HG02571 (cell line): ENCODE results near the gene USP6NL.
A peak's percentile ranks its signal among the peaks of the same experiment; 100 is the strongest.

Experiments
- ATAC-seq: cut with Tn5 transposase; IDR thresholded peaks from one replicate; pipeline ENCODE4 v1.9.1; 2021; ENCODE audit warnings: mild to moderate bottlenecking, moderate library complexity; ENCODE audit not compliant: unreplicated experiment

Gene USP6NL

DNA sequence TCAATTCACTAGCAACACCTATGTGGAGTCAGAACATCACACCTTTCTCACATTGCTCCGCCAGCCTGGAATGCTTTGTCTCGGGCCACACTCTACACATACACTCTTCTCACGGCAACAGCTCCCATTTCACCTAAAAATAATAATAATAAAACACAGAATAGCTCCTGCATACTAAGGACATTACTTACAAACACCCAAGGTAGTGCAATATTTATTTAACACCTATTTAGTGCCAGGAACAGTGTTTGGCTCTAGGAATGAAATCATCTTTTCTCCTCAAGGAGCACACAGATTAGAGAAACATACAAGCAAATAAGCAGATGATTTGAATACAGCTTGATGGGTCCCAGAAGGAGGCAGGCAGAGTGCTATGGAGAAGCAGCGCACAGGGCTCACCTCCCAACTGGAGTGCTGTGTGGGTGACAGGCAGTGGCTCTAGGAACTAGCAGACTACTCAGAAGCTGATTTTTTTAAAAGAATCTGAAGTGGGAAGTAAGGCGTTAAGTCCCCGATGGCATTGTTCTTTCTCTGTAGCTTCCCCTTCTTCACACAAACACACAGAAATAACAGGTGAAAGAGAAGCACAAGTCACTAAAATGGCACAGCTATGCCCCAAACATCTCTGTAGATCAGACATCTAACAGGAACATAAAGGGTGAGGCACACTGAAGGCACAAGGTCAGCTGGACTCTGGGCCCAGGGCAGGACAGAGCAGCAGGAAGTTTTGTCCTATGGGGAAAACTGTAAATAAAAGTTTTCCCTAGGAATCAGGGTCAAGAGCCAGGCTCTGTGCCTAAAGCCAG, 16.7 kb downstream of the USP6NL start:
- ATAC-seq: no peak

DNA sequence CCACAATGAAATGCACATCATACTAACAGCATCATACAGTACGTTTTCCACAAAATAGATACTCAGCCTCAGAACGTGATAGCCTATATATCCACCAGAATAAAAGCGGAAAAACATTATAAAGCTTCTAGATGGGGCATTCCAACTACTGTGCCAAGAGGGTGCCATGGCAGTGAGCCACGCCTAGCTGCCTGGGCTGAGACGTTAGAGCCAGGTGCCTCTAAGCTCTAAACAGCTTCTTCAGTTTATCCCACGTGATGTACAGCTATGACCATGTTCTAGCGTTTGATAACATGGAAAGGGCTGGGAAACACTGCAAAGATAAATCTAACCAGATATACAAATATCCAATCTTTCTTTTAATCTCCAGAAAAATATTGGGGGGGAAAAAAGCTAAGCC, 17.8 kb downstream of the USP6NL start:
- ATAC-seq: no peak

DNA sequence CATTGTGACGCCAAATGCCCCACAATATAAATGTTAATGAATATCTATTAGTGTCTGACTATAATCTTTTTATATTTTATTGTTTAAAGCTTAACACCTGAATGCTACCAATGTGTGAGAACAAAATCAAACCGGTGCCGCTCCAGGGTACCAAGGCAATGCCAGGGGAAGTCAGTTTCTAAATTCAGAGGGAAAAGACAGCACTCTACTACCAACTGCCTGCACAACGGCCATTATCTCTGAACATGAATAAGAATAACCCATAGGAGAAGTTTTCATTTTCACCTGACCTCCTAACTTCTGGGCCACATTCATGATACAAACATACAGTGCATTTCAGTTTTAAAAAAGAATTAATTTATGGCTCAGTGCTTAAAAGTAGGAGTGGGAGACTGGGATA, 21.7 kb downstream of the USP6NL start:
- ATAC-seq: no peak

DNA sequence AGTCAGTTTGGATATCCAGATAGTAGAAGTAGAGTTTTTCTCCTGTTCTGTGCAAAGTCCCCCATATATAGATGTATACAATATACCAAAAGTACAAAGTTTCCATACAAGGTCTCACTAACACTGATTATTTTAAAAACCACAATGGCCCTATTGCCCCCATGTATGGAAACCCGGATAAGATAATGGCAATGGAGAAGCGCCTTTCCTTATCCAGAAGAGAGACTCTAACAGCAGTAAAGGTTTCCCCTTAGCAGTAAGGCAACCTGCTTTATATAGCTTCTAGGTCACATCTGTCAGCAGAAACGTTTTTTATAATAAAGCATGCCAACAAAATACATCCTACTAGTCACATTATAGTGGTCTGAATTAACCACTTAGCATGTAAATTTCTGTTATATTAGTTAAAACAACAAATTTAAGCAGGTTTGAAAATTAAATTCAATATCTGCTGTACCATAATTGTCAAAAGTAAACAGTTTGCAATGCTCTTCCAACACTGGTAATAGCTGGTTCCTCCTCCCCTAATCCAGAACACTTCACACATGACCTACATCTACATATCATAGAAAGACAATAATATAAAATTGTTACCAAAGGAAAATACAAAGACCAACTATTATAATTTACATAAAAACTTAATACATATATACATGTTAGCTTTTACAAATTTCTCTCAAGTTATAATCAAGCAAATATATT, 22.4 kb downstream of the USP6NL start:
- no peak for ATAC-seq

DNA sequence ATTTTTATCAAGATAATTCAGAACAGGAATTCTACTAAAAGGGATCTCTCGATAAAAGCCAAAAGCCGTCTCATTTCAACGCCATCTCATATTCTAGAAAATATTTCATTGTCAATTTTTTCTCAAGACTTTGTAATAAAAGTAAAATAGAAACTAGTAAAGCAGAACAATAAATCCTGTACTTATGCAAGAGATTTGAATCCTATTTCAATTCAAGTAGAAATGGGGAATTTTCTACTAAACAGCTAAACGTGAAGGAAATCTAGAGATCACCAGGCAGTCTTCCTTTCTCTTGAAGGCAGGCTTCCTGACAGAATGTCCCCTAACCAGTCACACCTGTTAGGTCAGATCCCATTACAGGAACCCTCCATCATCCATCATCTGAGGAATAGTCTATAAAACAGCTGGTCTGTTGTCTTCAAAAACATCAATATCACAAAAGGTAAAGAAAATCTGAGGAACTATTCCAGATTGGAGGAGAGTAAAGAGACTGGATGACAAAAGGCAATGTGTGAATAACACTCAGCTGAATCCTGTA, 23.7 kb downstream of the USP6NL start:
- no peak for ATAC-seq

DNA sequence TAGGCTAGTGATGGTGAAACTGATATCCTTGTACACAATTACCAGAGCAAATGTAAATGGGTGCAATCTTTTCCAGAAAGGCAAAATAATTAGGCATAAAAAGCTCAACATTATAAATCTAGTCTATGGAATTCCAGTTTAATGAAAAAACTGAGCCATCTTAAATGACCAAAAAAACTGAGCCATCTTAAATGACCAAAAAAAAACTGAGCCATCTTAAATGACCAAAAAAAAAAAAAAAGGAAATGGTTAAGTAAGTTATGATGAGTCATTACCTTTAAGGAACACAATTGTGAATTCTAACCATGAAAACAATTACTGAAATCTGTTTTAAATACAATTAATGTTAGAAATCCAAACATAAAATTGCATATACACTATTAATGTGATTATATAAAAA, 25.3 kb downstream of the USP6NL start:
- no peak for ATAC-seq

DNA sequence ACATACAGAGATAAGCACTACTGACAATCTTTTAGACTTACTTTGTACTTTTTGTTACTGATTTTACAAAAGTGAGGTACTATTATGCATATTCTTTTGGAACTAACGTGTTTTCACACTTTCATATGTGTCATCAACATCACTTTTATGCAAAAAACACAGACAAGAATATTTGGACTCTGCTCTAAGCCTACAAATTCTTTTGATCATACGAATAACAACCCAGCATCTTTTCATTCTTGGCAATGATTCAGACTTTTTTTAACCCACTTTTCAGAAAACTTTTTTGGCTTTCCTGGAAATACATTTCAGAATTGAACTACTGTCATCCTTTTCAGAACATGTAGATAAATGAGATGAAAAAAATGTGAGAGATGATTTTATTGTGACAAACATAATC, 30.2 kb downstream of the USP6NL start:
- no peak for ATAC-seq

DNA sequence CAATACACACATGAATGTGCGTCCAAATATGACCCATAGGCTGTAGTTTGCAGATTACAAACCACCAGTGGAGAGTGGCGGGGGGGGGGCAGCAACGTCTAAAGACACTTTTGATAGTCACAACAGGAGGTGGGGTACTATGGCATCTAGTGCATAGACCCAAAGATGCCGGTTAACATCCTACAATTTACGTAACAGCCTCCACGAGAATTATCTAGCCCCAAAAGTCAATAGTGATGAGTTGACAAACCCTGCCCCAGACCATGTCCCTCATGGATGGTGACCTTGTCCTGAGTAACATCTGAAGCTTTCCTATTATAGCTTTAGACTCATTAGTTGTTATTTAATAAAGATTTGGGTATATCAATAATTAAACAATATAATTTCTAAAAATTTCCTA, 31.6 kb downstream of the USP6NL start:
- ATAC-seq: no peak

DNA sequence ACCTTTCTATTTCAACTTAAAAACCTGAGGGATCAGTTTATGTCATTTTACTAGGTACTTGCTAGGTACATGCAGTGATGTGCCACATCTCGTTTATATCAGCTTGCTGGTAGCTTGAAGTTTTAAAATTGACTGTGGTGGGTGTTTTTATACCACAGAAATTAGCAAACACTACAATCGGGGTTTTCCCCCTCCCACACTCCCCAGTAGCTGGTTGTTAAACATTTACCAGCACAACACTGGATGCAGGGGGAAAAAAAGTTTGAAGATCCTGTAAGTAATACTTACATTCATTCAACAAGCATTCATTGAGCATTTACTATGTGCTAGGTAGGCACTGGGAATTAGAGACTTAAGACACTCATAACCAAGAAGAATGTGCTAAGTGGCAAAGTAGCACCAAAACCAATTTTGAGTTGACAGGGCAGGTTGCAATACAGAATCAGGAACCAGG, 32.6 kb downstream of the USP6NL start:
- ATAC-seq: no peak

DNA sequence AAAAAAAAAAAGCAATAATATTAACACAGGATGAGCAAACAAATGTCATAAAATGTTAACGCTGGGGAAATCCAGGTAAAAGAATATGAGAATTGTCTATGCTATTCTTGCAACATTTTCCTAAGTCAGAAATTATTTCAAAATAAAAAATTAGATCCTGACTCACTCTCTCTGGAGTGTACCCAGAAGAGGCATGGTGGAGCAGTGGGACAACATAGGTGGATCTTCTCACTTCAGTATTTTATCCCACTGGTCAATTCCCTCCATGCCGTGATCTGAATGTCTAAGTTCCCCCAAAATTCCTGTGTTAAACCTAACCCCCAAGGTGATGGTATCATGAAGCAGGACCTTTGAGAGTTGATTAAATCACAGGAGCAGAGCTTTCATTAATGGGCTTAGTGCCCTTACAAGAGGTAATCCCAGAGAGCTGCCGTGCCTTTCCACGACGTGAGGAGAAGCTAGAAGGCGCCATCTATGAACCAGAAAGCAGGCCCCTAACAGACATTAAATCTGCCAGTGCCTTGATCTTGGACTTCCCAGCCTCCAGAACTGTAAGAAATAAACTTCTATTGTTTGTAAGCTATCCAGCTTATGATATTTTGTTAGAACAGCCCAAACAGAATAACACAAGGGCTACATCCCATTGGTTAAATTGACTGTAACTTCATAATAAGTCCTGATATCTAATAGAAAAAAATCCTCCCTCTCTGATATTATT, 35.2 kb downstream of the USP6NL start:
- no peak for ATAC-seq

DNA sequence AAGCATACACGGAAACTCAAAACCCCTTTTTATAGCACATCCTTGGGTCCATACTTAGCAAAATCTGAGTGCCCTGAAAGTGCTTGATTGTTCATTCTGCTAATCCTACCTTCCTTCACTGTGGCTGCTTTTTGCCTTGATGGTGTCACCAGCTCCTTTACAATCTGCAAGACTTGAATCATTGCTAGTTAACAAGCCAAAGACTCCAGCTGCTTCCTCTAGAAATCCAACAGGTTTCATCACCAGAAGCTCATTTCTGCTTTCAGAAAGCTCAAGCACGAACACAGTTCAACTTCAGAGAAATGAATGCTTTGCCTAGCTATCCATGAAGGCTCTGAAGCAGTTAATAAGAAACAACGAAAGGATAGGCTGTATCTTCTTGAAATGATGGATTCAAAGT, 38.0 kb downstream of the USP6NL start:
- no peak for ATAC-seq

DNA sequence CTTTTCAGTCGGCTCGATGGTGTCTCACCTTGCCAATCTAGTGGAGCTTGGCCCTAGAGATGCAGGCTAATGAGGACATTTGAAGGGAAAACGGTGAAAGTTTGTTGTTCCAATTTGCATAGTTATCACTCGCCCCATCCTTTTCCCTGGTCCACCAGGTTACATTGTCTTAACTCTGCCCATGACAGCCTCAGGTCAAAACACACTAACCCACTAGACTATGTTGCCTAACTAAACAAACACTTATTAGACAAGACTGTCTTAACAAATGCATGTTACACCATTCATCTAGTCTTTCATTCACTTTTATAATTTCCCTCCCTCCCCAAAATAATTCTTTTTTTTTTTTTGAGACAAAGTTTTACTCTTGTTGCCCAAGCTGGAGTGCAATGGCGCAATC, 40.7 kb downstream of the USP6NL start:
- no peak for ATAC-seq

DNA sequence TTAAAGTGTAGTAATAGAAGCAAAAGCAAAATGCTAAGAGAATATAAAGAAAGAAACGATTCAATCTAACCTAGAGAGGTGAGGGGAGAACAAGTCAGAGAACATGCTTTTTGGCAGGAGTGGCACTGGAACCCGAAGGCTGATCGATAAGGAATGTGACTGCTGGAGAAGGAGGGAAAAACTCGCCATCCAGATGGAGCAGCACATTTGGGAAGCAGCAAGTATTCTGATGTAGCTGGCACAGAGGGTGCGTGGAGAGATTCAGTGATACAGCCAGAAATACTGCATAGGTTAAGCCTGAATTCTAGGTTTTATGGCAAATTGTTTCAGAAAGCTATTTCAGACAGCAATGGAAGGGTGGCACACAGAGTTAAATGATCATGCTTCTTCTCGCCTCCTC, 42.0 kb downstream of the USP6NL start:
- ATAC-seq: no peak

DNA sequence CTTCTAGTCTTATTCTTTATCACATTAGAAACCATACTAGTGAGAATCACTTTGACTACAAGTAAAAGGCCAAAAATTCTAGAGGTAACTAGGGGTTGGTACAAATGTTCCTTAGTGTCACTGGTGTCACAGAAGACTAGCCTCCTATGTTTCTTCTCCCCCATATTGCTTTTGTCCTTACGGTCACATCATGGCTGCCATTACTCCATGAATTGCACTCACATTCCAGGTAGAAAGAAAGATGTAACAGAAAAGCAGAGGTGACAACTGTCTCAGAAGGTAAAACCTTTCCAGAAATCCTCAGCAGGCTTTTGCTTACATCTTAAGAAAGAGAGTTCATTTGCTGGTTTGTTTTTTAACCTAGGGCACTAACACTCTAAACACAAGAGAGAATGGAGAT, 42.9 kb downstream of the USP6NL start:
- no peak for ATAC-seq

DNA sequence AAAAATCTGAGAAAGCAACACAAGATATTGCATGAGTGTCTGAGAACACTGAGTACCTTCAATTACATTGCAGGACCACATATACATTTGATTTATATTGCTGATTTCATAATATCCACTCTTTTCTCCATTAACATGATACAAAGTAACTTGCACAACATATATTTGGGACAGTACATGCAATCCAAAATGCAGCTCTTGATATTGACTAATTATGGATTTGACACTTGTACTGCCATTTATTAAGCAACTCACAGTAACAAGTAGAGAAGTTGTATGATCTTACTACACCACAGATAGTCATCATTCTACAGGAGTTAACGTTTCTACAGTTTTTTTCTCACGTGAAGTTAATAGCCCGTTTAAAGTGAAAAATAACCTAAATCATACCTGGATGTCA, 46.7 kb downstream of the USP6NL start:
- no peak for ATAC-seq

DNA sequence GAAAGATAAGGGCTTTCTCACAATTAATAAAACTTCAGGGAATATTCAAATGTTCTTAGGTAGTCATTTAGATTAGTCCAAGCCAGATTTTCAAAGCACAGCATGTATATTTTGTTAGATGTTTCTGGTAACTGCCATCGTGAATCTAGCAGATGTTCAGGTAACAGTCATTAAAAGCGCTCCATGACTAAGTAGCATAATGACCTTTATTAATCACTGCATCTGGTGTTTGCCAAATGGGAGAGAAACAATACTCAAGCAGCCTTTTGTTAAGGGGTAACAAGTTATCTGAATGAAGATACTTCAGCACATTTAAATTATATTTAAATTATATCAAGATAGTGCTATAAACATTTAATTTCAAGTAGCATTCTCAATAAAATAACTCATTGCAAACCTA, 47.5 kb downstream of the USP6NL start:
- ATAC-seq: no peak

DNA sequence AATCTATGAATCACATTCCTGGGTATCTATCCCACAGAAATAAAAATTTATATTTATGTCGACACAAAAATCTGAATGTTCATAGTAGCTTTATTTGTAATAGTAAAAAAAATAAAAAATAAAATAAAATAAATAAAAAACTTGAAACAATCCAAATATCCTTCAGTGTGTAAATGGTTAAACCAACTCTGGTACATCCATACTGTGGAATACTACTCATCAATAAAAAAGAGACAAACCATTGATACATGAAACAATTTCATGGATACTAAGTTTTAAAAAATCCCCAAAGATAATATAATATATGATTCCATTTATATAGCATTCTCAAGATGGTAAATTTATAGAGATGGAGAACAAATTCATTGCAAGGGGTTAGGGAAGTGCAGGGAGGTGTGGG, 48.6 kb downstream of the USP6NL start:
- ATAC-seq: no peak

DNA sequence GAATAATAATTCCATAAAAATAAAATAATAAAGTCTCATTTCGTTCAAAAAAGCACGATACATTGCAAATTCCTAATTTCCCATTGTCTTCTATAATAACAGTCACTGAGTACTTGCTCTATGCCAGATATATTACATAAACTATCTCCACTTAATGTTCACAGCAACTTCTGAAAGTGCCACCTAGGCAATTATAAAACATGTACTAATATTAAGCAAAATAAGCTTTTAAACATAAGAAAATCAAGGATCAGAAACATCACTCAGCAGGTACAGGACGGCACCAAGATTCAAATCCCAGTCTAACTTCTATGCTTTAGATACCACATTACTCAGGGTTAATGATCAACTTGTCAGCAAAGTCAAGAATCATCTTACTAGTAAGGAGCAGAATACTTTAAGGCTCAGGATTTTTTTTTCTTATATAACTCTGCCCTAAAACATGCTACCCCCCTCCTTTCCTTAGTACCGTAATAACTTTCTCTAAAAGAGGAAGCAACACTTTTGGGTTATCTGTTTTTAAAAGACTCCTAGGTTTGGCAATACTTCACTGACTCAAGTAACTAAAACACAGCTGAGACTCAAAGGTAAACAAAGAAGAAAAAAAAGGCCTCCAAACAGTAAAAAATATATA, 51.3 kb downstream of the USP6NL start:
- ATAC-seq: peak; percentile 65

DNA sequence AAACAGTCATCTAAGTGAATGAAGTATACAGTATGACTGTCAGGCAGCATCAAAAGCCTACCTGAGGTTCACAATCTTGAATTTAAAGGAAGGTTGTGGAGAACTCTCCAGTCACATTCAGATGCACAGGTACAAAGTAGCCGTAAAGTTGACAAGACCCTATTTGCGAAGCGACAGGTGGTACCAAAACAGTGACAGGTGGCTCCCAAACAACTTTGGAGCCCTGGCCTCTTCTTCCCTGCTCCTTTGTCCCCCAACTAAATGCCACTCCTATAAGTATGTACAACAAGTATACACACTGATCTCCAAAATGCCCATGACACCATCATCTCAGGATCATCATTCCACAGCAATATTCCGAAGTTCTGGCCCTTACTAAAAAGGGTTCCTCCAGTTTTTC, 53.5 kb downstream of the USP6NL start:
- no peak for ATAC-seq

DNA sequence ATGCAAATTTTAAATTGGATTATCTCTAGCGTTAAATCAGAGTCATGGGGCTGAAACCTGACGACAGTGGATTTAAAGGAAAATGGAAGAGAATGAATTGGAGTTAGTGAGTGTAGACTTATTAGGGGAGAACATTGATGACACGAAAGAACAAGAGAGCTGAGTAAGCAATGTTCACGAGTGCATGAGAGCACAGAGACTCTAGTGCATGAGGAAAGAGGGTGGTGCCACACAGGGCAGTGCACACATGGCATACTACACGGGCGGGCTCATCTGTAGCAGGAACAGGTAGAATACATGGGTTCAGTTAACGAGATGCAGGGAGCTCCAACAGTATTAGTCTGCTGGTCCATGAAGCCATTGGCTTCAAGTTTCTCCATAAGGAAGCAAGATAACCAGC, 53.9 kb downstream of the USP6NL start:
- ATAC-seq: no peak

DNA sequence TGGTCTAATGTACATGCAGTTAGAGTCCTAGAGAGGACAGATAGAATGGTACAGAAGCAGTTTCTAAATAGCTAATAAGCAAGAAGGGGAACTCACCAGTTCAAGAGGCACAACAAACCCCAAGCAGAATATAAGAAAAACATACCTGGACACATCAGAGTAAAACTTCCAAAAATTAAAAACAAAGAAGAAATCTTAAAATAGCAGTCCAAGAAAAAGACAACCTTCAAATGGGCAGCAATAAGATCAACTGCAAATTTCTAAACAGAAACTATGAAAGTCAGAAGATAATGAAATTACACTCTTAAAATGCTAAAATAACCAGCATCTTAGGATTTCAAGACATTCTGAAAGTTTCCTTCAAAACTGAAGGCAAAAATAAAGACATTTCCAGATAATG, 55.9 kb downstream of the USP6NL start:
- ATAC-seq: no peak
